GM12892 (cell line): ENCODE results near the gene GOLGA5. TPM values are rescaled to one million over a fixed set of nuclear protein-coding genes. Genes with fewer than 3 reads are reported as not detected.
"Not testable (repeated sequence)": the region's sequence is repeated elsewhere in the genome, so short reads cannot be mapped to it uniquely, and the experiment has no call there.

Experiments used
- DNase-seq: peaks from one replicate; pipeline ENCODE4 v3.0.0; 2011; ENCODE audit not compliant: insufficient read length
- FAIRE-seq: peaks from 2 replicates; lab custom pipeline; 2011; peaks lifted over from hg19 to GRCh38; lab: Jason Lieb, UNC
- POLR2A ChIP-seq: IDR thresholded peaks from 2 replicates; pipeline ENCODE4 v1.6.1; 2011; ENCODE audit warnings: low read depth, low read length, control low read depth
- POLR2AphosphoS5 ChIP-seq: IDR thresholded peaks from 2 replicates; pipeline ENCODE4 v1.6.1; 2011; ENCODE audit warnings: low read depth, low read length, control low read depth
- TAF1 ChIP-seq: IDR thresholded peaks from 2 replicates; pipeline ENCODE4 v1.6.1; 2011; ENCODE audit warnings: low read depth, mild to moderate bottlenecking, control low read depth, low read length, borderline replicate concordance
- polyA plus RNA-seq: library from polyadenylated mRNA; unstranded; fragments of >200 nt; gene quantifications from one replicate; pipeline ENCODE4 v1.2.1, GENCODE V29; 2012; ENCODE audit warnings: missing spikeins, inconsistent platforms; ENCODE audit not compliant: missing spikeins

Gene GOLGA5
- polyA plus RNA-seq: 19.8 TPM

GRCh38 chr14:92793709-92794546 is at the start of gene GOLGA5:
TSS of gene GOLGA5 (plus strand) at chr14:92794305. CDS start at chr14:92797438, 3,133 bp downstream.
- DNase-seq: peak; percentile 81
- peak; percentile 100 for FAIRE-seq
- TF ChIP-seq TAF1: peak; percentile 42; the same call in 1 of the 2 replicates
- peak; percentile 69; the same call in 1 of the 2 replicates for TF ChIP-seq POLR2AphosphoS5
- peak; percentile 85 for TF ChIP-seq POLR2A

- FAIRE-seq (peak; percentile 62), DNase-seq (no peak)
- TF ChIP-seq TAF1 (no peak), POLR2A (no peak), POLR2AphosphoS5 (no peak)
These were observed 46.3 kb upstream of the GOLGA5 start for GRCh38 chr14:92747701-92748258.

GRCh38 chr14:92748259-92749016 is 45.7 kb upstream of the GOLGA5 start, which contains the start of gene LGMN:
TSS of gene LGMN (minus strand) at chr14:92748627. CDS start at chr14:92732786, 15,841 bp downstream.
- TF ChIP-seq TAF1 (peak; percentile 87), POLR2A (peak; percentile 95; the same call in 1 of the 2 replicates), POLR2AphosphoS5 (peak; percentile 95)
- FAIRE-seq (peak; percentile 98), DNase-seq (peak; percentile 85)

GRCh38 chr14:92750222-92750728 is 43.8 kb upstream of the GOLGA5 start:
- DNase-seq: not testable (repeated sequence)

GRCh38 chr14:92750994-92751400 is 43.1 kb upstream of the GOLGA5 start:
- FAIRE-seq (peak; percentile 70), DNase-seq (no peak)
- no peak for TF ChIP-seq TAF1
- TF ChIP-seq POLR2A: no peak

More at GRCh38 chr14:92750222-92750728, 43.8 kb upstream of the GOLGA5 start:
- peak; percentile 5 for FAIRE-seq

- TF ChIP-seq TAF1 (no peak), POLR2AphosphoS5 (no peak), POLR2A (no peak)
- DNase-seq: no peak
- FAIRE-seq: peak; percentile 57
These were observed 42.3 kb upstream of the GOLGA5 start for GRCh38 chr14:92751819-92752218.

- FAIRE-seq: no peak
These were observed 40.9 kb upstream of the GOLGA5 start for GRCh38 chr14:92753250-92753649.

GRCh38 chr14:92754966-92755365 is 39.1 kb upstream of the GOLGA5 start:
- FAIRE-seq (no peak), DNase-seq (no peak)
- TF ChIP-seq POLR2AphosphoS5: no peak
- TF ChIP-seq TAF1: no peak
- TF ChIP-seq POLR2A: no peak

More at GRCh38 chr14:92753250-92753649, 40.9 kb upstream of the GOLGA5 start:
- DNase-seq: no peak
- TF ChIP-seq POLR2A (no peak), POLR2AphosphoS5 (no peak), TAF1 (no peak)

- no peak for DNase-seq
- no peak for TF ChIP-seq TAF1
- peak; percentile 56 for FAIRE-seq
These were observed 38.6 kb upstream of the GOLGA5 start for GRCh38 chr14:92755495-92755894.

GRCh38 chr14:92756446-92756845 is 37.7 kb upstream of the GOLGA5 start:
- TF ChIP-seq POLR2A (no peak), POLR2AphosphoS5 (no peak), TAF1 (no peak)
- FAIRE-seq: no peak

GRCh38 chr14:92759300-92759678 is 34.8 kb upstream of the GOLGA5 start:
- no peak for DNase-seq
- TF ChIP-seq TAF1 (no peak), POLR2AphosphoS5 (no peak), POLR2A (no peak)
- FAIRE-seq: peak; percentile 68

More at GRCh38 chr14:92756446-92756845, 37.7 kb upstream of the GOLGA5 start:
- no peak for DNase-seq
